GDM1 (cell line): ENCODE measurements around the gene LIN28B.

Source experiments
- DNase-seq: peaks from one replicate; lab custom pipeline; 2025; lab: John Stamatoyannopoulos, UW

Gene LIN28B

GRCh38 chr6:105109955-105110895 lies 153.3 kb downstream of the LIN28B start:
- no peak for DNase-seq

- DNase-seq = no peak
These were observed 154.2 kb downstream of the LIN28B start for GRCh38 chr6:105111105-105111504.

GRCh38 chr6:105111871-105112270 lies 155.0 kb downstream of the LIN28B start:
- no peak for DNase-seq

- no peak for DNase-seq
These were observed 155.7 kb downstream of the LIN28B start for GRCh38 chr6:105112577-105112976.

- DNase-seq = no peak
These were observed 156.5 kb downstream of the LIN28B start for GRCh38 chr6:105113422-105113821.

- DNase-seq = no peak
These were observed 159.2 kb downstream of the LIN28B start for GRCh38 chr6:105116150-105116549.

GRCh38 chr6:105120570-105120969 lies 163.7 kb downstream of the LIN28B start:
- no peak for DNase-seq

GRCh38 chr6:105121981-105122380 lies 165.1 kb downstream of the LIN28B start:
- DNase-seq = no peak

- DNase-seq = no peak
These were observed 165.8 kb downstream of the LIN28B start for GRCh38 chr6:105122717-105123116.
